ENCODE measurements around the gene SLC2A1.

SLC2A1 gene

DNA sequence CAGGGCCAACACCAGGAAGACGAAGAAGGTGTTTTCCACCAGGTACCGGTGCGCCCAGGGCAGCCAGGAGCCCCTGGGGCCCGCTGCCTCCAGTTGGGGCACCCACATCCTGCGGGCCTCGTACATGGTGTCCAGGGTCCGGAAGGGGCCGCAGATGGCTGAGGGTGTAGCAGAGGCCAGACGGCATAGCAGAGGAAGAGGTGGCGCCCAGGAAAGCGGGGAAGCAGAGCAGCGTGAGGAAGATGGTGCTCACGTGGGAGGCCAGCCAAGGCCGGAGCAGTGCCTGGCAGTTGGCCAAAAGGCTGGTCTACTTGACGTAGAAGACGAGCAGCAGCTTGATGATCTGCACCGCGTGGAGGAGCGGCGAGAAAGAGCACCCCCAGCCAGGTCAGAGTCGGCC lies 71.9 kb downstream of the SLC2A1 start:
- no peak for DNase-seq

- DNase-seq = no peak
Observed at GRCh38 chr1:42886046-42886739, 72.5 kb downstream of the SLC2A1 start.

DNA sequence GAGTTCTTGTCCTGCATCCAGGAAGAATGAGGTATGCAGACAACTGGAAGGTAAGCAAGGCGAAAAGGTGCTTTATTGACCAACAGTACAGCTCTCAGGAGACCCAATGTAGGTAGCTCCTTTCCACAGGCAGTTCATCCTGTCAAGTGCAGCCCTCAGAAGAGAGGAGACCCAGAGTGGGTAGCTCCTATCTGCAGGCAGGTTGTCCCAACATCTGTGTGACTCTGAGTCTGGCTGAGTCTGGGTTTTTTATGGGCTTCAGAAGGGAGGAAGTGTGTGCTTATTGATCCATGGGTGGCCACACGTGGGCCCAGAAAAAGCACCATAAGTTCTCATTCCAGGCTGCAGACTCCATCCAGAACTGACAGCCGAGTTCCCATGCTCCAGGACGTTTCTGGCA lies 78.3 kb downstream of the SLC2A1 start:
- no peak for DNase-seq

DNA sequence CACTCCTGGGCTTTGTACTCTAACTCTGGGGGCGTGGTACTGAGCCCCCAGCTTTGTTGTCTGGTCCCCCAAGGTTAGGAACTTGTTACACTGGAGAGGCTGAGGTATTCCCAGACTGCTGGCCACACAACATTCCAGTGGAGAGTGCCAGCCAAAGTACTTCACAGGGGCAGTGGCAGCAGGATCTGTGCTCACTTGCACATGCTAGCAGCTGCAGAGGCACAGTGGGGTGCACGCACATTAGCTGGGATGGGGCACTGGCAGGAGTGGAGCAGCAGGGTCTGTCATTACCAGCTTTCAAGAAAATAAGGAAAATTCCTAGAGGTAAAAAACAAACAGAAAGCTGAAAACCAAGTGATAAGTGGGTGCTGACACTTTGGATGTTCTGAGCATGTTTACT lies 81.3 kb downstream of the SLC2A1 start:
- DNase-seq = no peak

DNA sequence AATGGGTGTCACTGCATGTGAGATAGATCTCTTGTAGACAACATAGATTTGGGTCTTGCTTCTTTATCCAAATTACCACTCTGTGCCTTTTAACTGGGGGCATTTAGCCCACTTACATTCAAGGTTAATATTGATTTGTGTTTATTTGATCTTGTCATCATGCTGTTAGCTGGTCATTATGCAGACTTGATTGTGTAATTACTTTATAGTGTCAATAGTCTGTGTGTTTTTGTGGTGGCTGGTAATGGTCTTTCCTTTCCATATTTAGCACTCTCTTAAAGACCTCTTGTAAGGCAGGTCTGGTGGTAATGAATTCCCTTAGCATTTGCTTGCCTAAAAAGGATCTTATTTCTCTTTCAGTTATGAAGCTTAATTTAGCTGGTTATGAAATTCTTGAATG lies 82.7 kb downstream of the SLC2A1 start:
- DNase-seq = no peak
